GM18508 (cell line): ENCODE data around the gene ARID4B.
"Not testable (repeated sequence)": the region's sequence is repeated elsewhere in the genome, so short reads cannot be mapped to it uniquely, and the experiment has no call there.

ENCODE experiments used
- ATAC-seq: cut with Tn5 transposase; IDR thresholded peaks from one replicate; pipeline ENCODE4 v1.9.1; 2021; ENCODE audit warnings: moderate number of reproducible peaks; ENCODE audit not compliant: insufficient read depth, unreplicated experiment

The ARID4B gene

GRCh38 chr1:235246022-235246948 lies 81.7 kb downstream of the ARID4B start:
- ATAC-seq, result no peak

GRCh38 chr1:235244974-235245592 lies 82.9 kb downstream of the ARID4B start:
- ATAC-seq, result no peak

GRCh38 chr1:235240960-235241359 lies 87.0 kb downstream of the ARID4B start:
- ATAC-seq, result no peak

- ATAC-seq, result no peak
These were observed 88.1 kb downstream of the ARID4B start for GRCh38 chr1:235239851-235240250.

GRCh38 chr1:235238558-235238957 lies 89.4 kb downstream of the ARID4B start:
- ATAC-seq, result no peak

GRCh38 chr1:235236128-235236527 lies 91.9 kb downstream of the ARID4B start:
- no peak for ATAC-seq

GRCh38 chr1:235229868-235230267 lies 98.1 kb downstream of the ARID4B start:
- ATAC-seq, result no peak

GRCh38 chr1:235227414-235227813 lies 100.6 kb downstream of the ARID4B start:
- ATAC-seq, result no peak

GRCh38 chr1:235226933-235227332 lies 101.0 kb downstream of the ARID4B start:
- no peak for ATAC-seq

- ATAC-seq, result no peak
These were observed 102.7 kb downstream of the ARID4B start for GRCh38 chr1:235225299-235225698.

- no peak for ATAC-seq
These were observed 106.2 kb downstream of the ARID4B start for GRCh38 chr1:235221653-235222375.

GRCh38 chr1:235215453-235215852 lies 112.5 kb downstream of the ARID4B start:
- no peak for ATAC-seq

- ATAC-seq, result not testable (repeated sequence)
These were observed 113.0 kb downstream of the ARID4B start for GRCh38 chr1:235214962-235215361.

GRCh38 chr1:235213752-235214151 lies 114.2 kb downstream of the ARID4B start:
- ATAC-seq, result no peak

- no peak for ATAC-seq
These were observed 116.5 kb downstream of the ARID4B start for GRCh38 chr1:235211517-235211916.

- no peak for ATAC-seq
These were observed 120.8 kb downstream of the ARID4B start for GRCh38 chr1:235207209-235207565.

GRCh38 chr1:235206533-235207208 lies 121.3 kb downstream of the ARID4B start:
- ATAC-seq, result no peak

- ATAC-seq, result no peak
These were observed 122.3 kb downstream of the ARID4B start for GRCh38 chr1:235205687-235206086.

- ATAC-seq, result no peak
These were observed 124.6 kb downstream of the ARID4B start for GRCh38 chr1:235203428-235203827.

GRCh38 chr1:235202447-235202846 lies 125.5 kb downstream of the ARID4B start:
- not testable (repeated sequence) for ATAC-seq
